Activated CD4-positive, alpha-beta T cell treated with anti-CD3 and anti-CD28 coated beads, Interleukin-2, amount 10 ng/mL, durations not matched to agents 7 days and 5 days (primary cell): ENCODE results near the gene DIDO1. TPM values are rescaled to one million over a fixed set of nuclear protein-coding genes. Genes with fewer than 3 reads are reported as not detected.

ENCODE experiments used
- CTCF ChIA-PET: fragments of 350-600 bp; sonication (Branson Sonifier 250); formaldehyde crosslinking; loops from one replicate; lab custom pipeline; 2021; ENCODE audit warnings: antibody characterized with exemption; lab: Charles Lee
- POLR2A ChIA-PET: fragments of 350-600 bp; sonication (Branson Sonifier 250); formaldehyde crosslinking; loops from one replicate; lab custom pipeline; 2021; ENCODE audit warnings: antibody characterized with exemption; lab: Charles Lee
- DNase-seq: peaks from one replicate; pipeline ENCODE4 v3.0.0-alpha.2; 2020
- H3K27ac Mint-ChIP-seq: one replicate; pipeline ENCODE4 v1.8.0; 2021; ENCODE audit warnings: mild to moderate bottlenecking, moderate library complexity, mixed read lengths
- H3K27me3 Mint-ChIP-seq: one replicate; pipeline ENCODE4 v1.8.0; 2021; ENCODE audit warnings: mixed read lengths
- H3K36me3 Mint-ChIP-seq: one replicate; pipeline ENCODE4 v1.8.0; 2021; ENCODE audit warnings: low read depth, mixed read lengths
- H3K4me1 Mint-ChIP-seq: one replicate; pipeline ENCODE4 v1.8.0; 2021; ENCODE audit warnings: mixed read lengths
- H3K4me3 Mint-ChIP-seq: one replicate; pipeline ENCODE4 v1.8.0; 2021; ENCODE audit warnings: mild to moderate bottlenecking, moderate library complexity, mixed read lengths
- H3K9me3 Mint-ChIP-seq: one replicate; pipeline ENCODE4 v1.8.0; 2021; ENCODE audit warnings: mixed read lengths
- total RNA-seq, 2 experiments: library from RNA; stranded (reverse); gene quantifications; one replicate each; pipeline ENCODE4 v1.2.3, GENCODE V29; 2021

The DIDO1 gene
- total RNA-seq, result 10 to 100 TPM; 78.3 to 79.4 TPM

GRCh38 chr20:62926229-62927127, at the start of gene DIDO1:
DIDO1 (minus strand) TSS chr20:62926505.
- peak within 1 kb of the TSS; percentile 94 for H3K4me3 Mint-ChIP-seq
- peak within 1 kb of the TSS; percentile 92 for H3K27ac Mint-ChIP-seq
- ChIA-PET CTCF (interaction anchor here (0.7 to 4.2 kb wide), 7 partner anchors 8 to 83 kb away, joined by 3 to 26 read pairs (median 4); partner anchors contain the start of gene GID8), POLR2A (interaction anchor here (0.6 to 1.1 kb wide), 2 partner anchors 11 to 192 kb away, joined by 4 read pairs; partner anchors contain the start of gene GID8)
- H3K27me3 Mint-ChIP-seq, result no peaks in the 10 kb centered on the region
- peaks cover 69% of the 10 kb centered on the region for H3K4me1 Mint-ChIP-seq
- DNase-seq, result peak; percentile 88
- no peaks in the 10 kb centered on the region for H3K9me3 Mint-ChIP-seq
- peaks cover 13% of the 10 kb centered on the region for H3K36me3 Mint-ChIP-seq

DNA sequence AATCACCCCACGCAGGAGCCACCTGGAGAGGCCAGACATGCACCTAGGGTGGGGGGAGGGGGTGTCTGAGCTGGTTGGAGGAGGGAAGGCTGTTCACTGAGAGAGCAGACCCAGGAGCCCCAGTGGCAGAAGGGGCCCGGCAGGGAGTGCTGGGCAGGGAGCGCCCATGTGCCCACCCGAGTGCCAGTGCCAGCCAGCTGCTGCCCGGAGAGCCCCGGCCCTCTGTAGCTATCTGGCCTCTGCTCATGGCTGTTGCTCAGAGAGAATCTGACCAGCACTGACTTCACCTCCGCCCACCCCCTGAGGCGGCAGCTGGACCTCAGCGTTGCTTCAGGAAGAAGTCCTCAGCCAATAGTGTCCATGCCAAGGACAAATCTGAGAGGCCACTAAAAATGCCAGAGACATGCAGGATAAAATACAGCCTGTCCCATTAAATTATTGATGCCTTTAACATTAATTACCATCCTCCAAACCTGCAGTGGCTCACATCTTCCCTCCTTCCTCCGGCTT, 49.0 kb upstream of the DIDO1 start:
- ChIA-PET CTCF (interaction anchor here (0.6 to 1.3 kb wide), 2 partner anchors 74 to 857 kb away, joined by 3 to 4 read pairs; no protein-coding TSS in a partner anchor), POLR2A (no interaction called here)
- peaks cover 62% of the 10 kb centered on the region for H3K27me3 Mint-ChIP-seq
- no peak for DNase-seq
- no peak overlapping the region for H3K27ac Mint-ChIP-seq
- peaks cover 39% of the 10 kb centered on the region for H3K4me1 Mint-ChIP-seq
- no peak overlapping the region for H3K4me3 Mint-ChIP-seq
- H3K9me3 Mint-ChIP-seq, result no peaks in the 10 kb centered on the region
- no peaks in the 10 kb centered on the region for H3K36me3 Mint-ChIP-seq

DNA sequence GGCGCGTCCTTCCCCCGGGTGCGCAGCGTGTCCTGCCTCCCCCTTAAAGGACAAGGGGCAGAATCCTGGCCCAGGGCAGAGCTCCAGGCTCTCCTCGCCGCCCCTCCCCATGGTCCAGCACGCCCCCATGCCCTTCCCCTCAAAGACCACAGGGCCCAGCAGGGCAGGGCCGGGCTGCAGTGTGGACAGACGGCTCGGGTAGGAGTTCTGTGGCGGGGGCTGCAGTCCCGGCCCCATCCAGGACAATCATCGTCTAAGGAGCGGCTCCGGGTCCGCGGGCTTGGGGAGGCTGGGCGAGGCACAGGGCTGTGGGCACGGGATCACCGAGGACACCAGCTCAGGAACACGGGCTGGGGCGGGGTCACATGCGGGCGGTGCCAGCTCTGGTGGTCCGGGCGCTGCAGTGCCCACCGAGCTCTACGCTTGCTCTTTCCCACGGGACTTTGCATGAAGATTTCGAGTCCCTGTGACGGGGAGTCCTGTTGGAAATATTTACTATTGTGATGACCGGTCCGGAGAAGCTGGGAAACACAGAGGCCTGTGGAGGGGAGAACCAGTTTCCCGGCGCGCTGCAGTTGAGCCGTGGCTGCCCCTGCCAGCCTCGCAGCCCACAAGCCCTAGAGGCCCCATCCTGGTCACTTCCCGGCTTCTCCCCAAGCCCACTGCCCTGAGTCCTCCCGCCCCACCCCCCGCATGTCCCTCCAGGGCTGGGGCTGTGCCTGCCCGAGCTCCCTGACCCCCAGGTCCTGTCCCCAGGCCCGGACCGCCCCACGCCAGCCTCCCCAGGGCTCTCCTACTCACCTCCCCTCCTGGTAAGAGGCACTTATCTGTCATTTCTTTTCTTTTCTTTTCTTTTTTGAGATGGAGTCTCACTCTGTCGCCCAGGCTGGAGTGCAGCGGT, 46.8 kb upstream of the DIDO1 start:
- DNase-seq, result no peak
- Mint-ChIP-seq H3K9me3 (no peaks in the 10 kb centered on the region), H3K4me3 (no peak overlapping the region), H3K36me3 (no peaks in the 10 kb centered on the region), H3K4me1 (peaks cover 26% of the 10 kb centered on the region), H3K27me3 (peaks cover 45% of the 10 kb centered on the region), H3K27ac (no peak overlapping the region)
- POLR2A ChIA-PET, result no interaction called here
- CTCF ChIA-PET, result interaction anchor here (0.6 to 1.9 kb wide), 21 partner anchors 8 to 289 kb away, joined by 3 to 11 read pairs (median 4); partner anchors contain the start of genes BHLHE23 and TCFL5

- DNase-seq, result peak; percentile 86
- H3K36me3 Mint-ChIP-seq, result no peaks in the 10 kb centered on the region
- ChIA-PET POLR2A (no interaction called here), CTCF (interaction anchor here (0.6 to 1.9 kb wide), 21 partner anchors 8 to 288 kb away, joined by 3 to 11 read pairs (median 4); partner anchors contain the start of genes BHLHE23 and TCFL5)
- peaks cover 17% of the 10 kb centered on the region for H3K4me1 Mint-ChIP-seq
- no peak overlapping the region for H3K4me3 Mint-ChIP-seq
- peak overlapping the region; percentile 5 for H3K27ac Mint-ChIP-seq
- H3K9me3 Mint-ChIP-seq, result no peaks in the 10 kb centered on the region
- H3K27me3 Mint-ChIP-seq, result peaks cover 45% of the 10 kb centered on the region
Observed at GRCh38 chr20:62971950-62972844, 45.9 kb upstream of the DIDO1 start.

DNA sequence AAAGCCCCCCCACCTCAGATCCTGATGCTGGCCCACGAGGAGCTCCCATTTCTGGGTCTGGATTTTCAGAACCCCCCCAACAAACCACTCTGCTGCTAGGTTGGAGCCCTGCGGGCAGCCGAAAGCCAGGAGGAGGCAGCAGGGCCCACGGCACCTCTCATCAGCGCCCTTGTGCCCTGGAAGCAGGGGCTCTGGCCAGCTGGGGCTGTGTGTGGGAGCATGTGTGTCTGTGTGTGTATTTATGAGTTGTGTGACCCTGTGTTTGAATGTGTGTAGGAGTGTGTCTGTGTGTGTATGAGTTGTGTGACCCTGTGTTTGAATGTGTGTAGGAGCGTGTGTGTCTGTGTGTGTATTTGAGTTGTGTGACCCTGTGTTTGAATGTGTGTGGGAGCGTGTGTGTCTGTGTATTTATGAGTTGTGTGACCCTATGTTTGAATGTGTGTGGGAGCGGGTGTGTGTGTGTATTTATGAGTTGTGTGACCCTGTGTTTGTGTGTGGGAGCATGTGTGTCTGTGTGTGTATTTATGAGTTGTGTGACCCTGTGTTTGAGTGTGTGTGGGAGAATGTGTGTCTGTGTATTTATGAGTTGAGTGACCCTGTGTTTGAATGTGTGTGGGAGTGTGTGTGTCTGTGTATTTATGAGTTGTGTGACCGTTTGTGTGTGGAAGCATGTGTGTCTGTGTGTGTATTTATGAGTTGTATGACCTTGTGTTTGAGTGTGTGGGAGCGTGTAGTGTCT, 45.1 kb upstream of the DIDO1 start:
- DNase-seq, result no peak
- peaks cover 15% of the 10 kb centered on the region for H3K4me1 Mint-ChIP-seq
- H3K27ac Mint-ChIP-seq, result peak overlapping the region; percentile 5
- no peak overlapping the region for H3K4me3 Mint-ChIP-seq
- H3K9me3 Mint-ChIP-seq, result no peaks in the 10 kb centered on the region
- POLR2A ChIA-PET, result no interaction called here
- CTCF ChIA-PET, result interaction anchor here (1.2 to 1.9 kb wide), 5 partner anchors 14 to 84 kb away, joined by 3 to 6 read pairs (median 6); no protein-coding TSS in a partner anchor
- H3K27me3 Mint-ChIP-seq, result peaks cover 41% of the 10 kb centered on the region
- no peaks in the 10 kb centered on the region for H3K36me3 Mint-ChIP-seq

DNA sequence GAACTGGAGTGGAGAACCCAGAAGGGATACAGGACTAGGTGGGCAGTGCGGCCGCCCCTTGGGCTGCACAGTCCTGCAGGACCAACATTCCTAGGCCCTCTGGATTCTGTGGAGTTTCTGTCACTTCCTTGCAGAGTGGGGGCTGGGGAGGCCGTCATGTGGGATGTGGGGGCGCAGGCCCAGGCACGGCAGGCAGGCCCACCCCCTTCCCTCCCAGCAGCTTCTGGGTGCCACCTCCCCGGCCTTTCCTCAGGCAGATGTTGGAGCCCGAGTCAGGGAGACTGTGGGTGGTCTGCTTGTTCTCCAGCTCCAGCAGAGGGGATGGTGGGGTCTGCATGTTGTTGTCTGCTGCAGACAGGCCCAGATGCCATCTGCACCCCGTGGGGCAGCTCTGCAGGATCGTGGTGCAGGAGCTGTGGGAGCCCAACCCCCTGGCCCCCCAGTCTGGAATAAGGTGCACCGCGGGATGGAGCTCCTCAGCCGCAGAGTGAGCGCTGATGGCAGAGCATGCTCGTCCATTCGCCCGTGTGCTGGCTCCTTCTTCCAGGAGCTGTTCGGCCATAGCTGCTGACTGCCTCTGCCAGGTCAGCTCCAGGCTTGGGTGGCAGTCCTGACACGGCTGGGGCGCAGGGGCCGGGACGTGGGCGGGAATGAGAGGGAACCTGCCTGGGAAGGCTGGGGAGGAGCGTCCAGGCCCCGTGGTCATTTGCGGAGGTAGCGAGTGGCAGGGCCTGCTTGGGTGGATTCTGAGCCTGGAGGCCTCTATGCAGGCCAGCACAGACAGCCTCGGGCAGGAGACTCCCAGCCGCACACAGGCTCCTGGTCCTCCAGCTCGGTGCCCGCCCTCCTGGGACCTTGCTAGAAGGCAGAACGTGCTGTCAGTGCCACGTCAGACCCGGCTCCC, 44.3 kb upstream of the DIDO1 start:
- peaks cover 35% of the 10 kb centered on the region for H3K27me3 Mint-ChIP-seq
- H3K27ac Mint-ChIP-seq, result no peak overlapping the region
- ChIA-PET CTCF (interaction anchor here (1.2 to 1.6 kb wide), 2 partner anchors 14 to 39 kb away, joined by 6 read pairs; no protein-coding TSS in a partner anchor), POLR2A (no interaction called here)
- DNase-seq, result no peak
- H3K4me3 Mint-ChIP-seq, result no peak overlapping the region
- no peaks in the 10 kb centered on the region for H3K9me3 Mint-ChIP-seq
- peaks cover 13% of the 10 kb centered on the region for H3K4me1 Mint-ChIP-seq
- H3K36me3 Mint-ChIP-seq, result no peaks in the 10 kb centered on the region

GRCh38 chr20:62969939-62970306, 43.6 kb upstream of the DIDO1 start:
- ChIA-PET POLR2A (no interaction called here), CTCF (interaction anchor here (1.2 to 1.6 kb wide), 2 partner anchors 13 to 39 kb away, joined by 6 read pairs; no protein-coding TSS in a partner anchor)
- no peak for DNase-seq
- H3K4me3 Mint-ChIP-seq, result no peak overlapping the region
- H3K9me3 Mint-ChIP-seq, result no peaks in the 10 kb centered on the region
- peaks cover 13% of the 10 kb centered on the region for H3K4me1 Mint-ChIP-seq
- H3K36me3 Mint-ChIP-seq, result no peaks in the 10 kb centered on the region
- H3K27ac Mint-ChIP-seq, result no peak overlapping the region
- H3K27me3 Mint-ChIP-seq, result peaks cover 32% of the 10 kb centered on the region

GRCh38 chr20:62969179-62969760, 43.0 kb upstream of the DIDO1 start:
- peaks cover 13% of the 10 kb centered on the region for H3K4me1 Mint-ChIP-seq
- H3K27me3 Mint-ChIP-seq, result peaks cover 26% of the 10 kb centered on the region
- POLR2A ChIA-PET, result no interaction called here
- no peaks in the 10 kb centered on the region for H3K9me3 Mint-ChIP-seq
- no peak overlapping the region for H3K27ac Mint-ChIP-seq
- H3K36me3 Mint-ChIP-seq, result no peaks in the 10 kb centered on the region
- no peak overlapping the region for H3K4me3 Mint-ChIP-seq
- CTCF ChIA-PET, result interaction anchor here (1.6 kb wide), 1 partner anchor 12 kb away, joined by 6 read pairs; no protein-coding TSS in a partner anchor
- DNase-seq, result no peak

DNA sequence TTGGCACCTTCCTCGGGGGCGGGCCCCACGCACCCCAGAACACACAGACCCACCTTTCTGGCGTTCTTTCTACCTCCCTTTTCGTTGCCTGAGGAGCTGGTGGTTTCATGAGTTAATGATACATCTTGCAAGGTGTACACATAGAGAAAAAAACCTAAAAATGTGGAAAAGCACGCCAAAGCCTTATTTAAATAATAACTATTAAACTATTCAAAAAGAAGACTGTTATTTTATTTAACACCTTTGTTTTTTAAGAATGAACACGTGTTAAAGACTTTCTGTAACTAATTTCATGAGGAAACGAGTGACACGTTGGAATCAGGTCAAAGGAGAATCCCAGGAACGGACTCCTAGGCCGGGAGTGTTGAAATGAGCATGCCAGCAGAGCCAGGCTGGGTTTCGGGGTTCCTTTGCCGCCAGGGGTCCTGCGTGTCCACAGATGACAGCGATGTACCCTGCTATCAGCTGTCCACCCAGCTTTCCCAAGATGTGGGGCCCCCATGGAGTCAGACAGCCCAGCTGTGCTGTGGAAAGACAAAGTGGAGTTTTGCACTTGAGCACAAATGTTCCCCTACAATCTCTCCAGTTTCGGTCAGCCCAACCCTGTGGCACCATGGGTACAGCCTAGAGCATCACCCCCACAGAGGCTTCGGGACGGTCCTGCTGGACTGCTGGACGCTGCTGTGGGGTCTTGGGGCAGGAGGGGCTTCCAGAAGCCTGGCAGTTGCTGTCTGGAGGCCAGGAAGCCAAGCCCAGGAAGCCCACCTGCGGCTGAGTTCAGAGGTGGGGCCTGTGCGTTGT, 42.3 kb upstream of the DIDO1 start:
- ChIA-PET POLR2A (no interaction called here), CTCF (interaction anchor here (1.6 kb wide), 1 partner anchor 9 kb away, joined by 3 read pairs; no protein-coding TSS in a partner anchor)
- DNase-seq, result no peak
- H3K36me3 Mint-ChIP-seq, result no peaks in the 10 kb centered on the region
- no peak overlapping the region for H3K4me3 Mint-ChIP-seq
- no peak overlapping the region for H3K27ac Mint-ChIP-seq
- no peaks in the 10 kb centered on the region for H3K9me3 Mint-ChIP-seq
- H3K27me3 Mint-ChIP-seq, result peaks cover 19% of the 10 kb centered on the region
- peaks cover 13% of the 10 kb centered on the region for H3K4me1 Mint-ChIP-seq
